HepG2 (cell line): Measurements from ENCODE around the gene NAPG. TPM values are rescaled to one million over a fixed set of nuclear protein-coding genes. Genes with fewer than 3 reads are reported as not detected.
A peak's percentile ranks its signal among the peaks of the same experiment; 100 is the strongest.

ENCODE experiments used
- AKAP8 ChIP-seq: sonication (generic); formaldehyde crosslinking; IDR thresholded peaks from 2 replicates; pipeline ENCODE4 v1.5.1; 2020; ENCODE audit warnings: mild to moderate bottlenecking, missing genetic modification reagents
- BORCS8-MEF2B ChIP-seq: sonication (generic); formaldehyde crosslinking; IDR thresholded peaks from 2 replicates; pipeline ENCODE4 v1.8.0; 2022; ENCODE audit warnings: mild to moderate bottlenecking, missing genetic modification reagents
- ETV6 ChIP-seq: sonication (generic); formaldehyde crosslinking; conservative IDR thresholded peaks from 2 replicates; pipeline ENCODE4 v1.4.0; 2020; ENCODE audit warnings: missing genetic modification reagents
- FOSL2 ChIP-seq: sonication (generic); formaldehyde crosslinking; IDR thresholded peaks from 2 replicates; pipeline ENCODE4 v1.4.0; 2020; ENCODE audit warnings: missing genetic modification reagents
- GABPB1 ChIP-seq: IDR thresholded peaks from 2 replicates; pipeline ENCODE4 v1.6.1; 2016; ENCODE audit warnings: mild to moderate bottlenecking, missing genetic modification reagents, moderate library complexity, missing compliant biosample characterization
- HDAC2 ChIP-seq: sonication (generic); formaldehyde crosslinking; IDR thresholded peaks from 2 replicates; pipeline ENCODE4 v1.4.0; 2020; ENCODE audit warnings: missing genetic modification reagents
- HNF4G ChIP-seq, 2 experiments: sonication (generic) in 1 of 2; formaldehyde crosslinking in 1 of 2; IDR thresholded peaks; 2 replicates each; pipeline versions ENCODE4 v1.4.0 to v1.6.1; 2011 to 2020; ENCODE audit warnings: borderline replicate concordance in 2 of 2, low read depth in 2 of 2, mild to moderate bottlenecking in 2 of 2, low read length in 1 of 2, missing genetic modification reagents in 1 of 2, moderate library complexity in 1 of 2
- KDM2A ChIP-seq: sonication (generic); formaldehyde crosslinking; IDR thresholded peaks from 2 replicates; pipeline ENCODE4 v1.4.0; 2020; ENCODE audit warnings: low read depth, missing genetic modification reagents, borderline replicate concordance
- KLF13 ChIP-seq: sonication (generic); formaldehyde crosslinking; IDR thresholded peaks from 2 replicates; pipeline ENCODE4 v1.4.0; 2020; ENCODE audit warnings: mild to moderate bottlenecking, missing genetic modification reagents
- MED1 ChIP-seq: sonication (generic); formaldehyde crosslinking; IDR thresholded peaks from 2 replicates; pipeline ENCODE4 v1.4.0; 2020; ENCODE audit warnings: missing genetic modification reagents
- MIER2 ChIP-seq: IDR thresholded peaks from 2 replicates; pipeline ENCODE4 v1.6.1; 2016; ENCODE audit warnings: missing biosample characterization, missing genetic modification reagents
- NONO ChIP-seq, 2 experiments: fragments of 450-650 bp in 1 of 2; sonication (generic) in 1 of 2; formaldehyde crosslinking in 1 of 2; IDR thresholded peaks in 1 of 2; conservative IDR thresholded peaks in 1 of 2; 2 replicates each; pipeline versions ENCODE4 v1.6.1 to v1.8.0; 2017 to 2022; ENCODE audit warnings: mild to moderate bottlenecking in 1 of 2, missing genetic modification reagents in 1 of 2, moderate library complexity in 1 of 2
- PATZ1 ChIP-seq: sonication (generic); formaldehyde crosslinking; IDR thresholded peaks from 2 replicates; pipeline ENCODE4 v1.4.0; 2020; ENCODE audit warnings: missing genetic modification reagents
- SMAD1 ChIP-seq: sonication (generic); formaldehyde crosslinking; IDR thresholded peaks from 2 replicates; pipeline ENCODE4 v1.4.0; 2020; ENCODE audit warnings: missing genetic modification reagents, low read depth, mild to moderate bottlenecking, borderline replicate concordance
- SOX13 ChIP-seq, 3 experiments: fragments of 450-650 bp in 1 of 3; sonication (generic) in 1 of 3; formaldehyde crosslinking in 1 of 3; IDR thresholded peaks in 2 of 3; conservative IDR thresholded peaks in 1 of 3; 2 replicates each; pipeline versions ENCODE4 v1.5.0 to v1.6.1; 2016 to 2020; ENCODE audit warnings: antibody characterized with exemption in 1 of 3, mild to moderate bottlenecking in 1 of 3, missing compliant biosample characterization in 1 of 3, missing genetic modification reagents in 1 of 3, moderate library complexity in 1 of 3
- STAG1 ChIP-seq: sonication (generic); formaldehyde crosslinking; IDR thresholded peaks from 2 replicates; pipeline ENCODE4 v1.4.0; 2020; ENCODE audit warnings: missing genetic modification reagents
- ZNF235 ChIP-seq: sonication (generic); formaldehyde crosslinking; IDR thresholded peaks from 2 replicates; pipeline ENCODE4 v1.8.1; 2023; ENCODE audit warnings: mild to moderate bottlenecking, missing genetic modification reagents, borderline replicate concordance
- ZNF382 ChIP-seq: sonication (generic); formaldehyde crosslinking; IDR thresholded peaks from 2 replicates; pipeline ENCODE4 v1.5.0; 2020; ENCODE audit warnings: missing genetic modification reagents, mild to moderate bottlenecking, borderline replicate concordance
- ZNF512 ChIP-seq: sonication (generic); formaldehyde crosslinking; IDR thresholded peaks from 2 replicates; pipeline ENCODE4 v1.4.0; 2020; ENCODE audit warnings: mild to moderate bottlenecking, missing genetic modification reagents
- ZNF549 ChIP-seq: sonication (generic); formaldehyde crosslinking; IDR thresholded peaks from 2 replicates; pipeline ENCODE4 v1.5.0; 2020; ENCODE audit warnings: missing genetic modification reagents
- ZNF652 ChIP-seq: IDR thresholded peaks from 2 replicates; pipeline ENCODE4 v1.6.1; 2016; ENCODE audit warnings: low read depth, borderline replicate concordance
- ZNF768 ChIP-seq: sonication (generic); formaldehyde crosslinking; IDR thresholded peaks from 2 replicates; pipeline ENCODE4 v1.4.0; 2020; ENCODE audit warnings: missing genetic modification reagents
- polyA plus RNA-seq, 8 experiments: library from polyadenylated mRNA; depleted of rRNA in 3 of 8; stranded (reverse) in 7 of 8; unstranded in 1 of 8; fragments of >200 nt; fragmentation: Illumina TruSeq in 4 of 8; extraction: Trizol in 4 of 8; gene quantifications; 2 replicates each; pipeline versions ENCODE4 v1.2.1 to v1.2.3, GENCODE V29; 2011 to 2016; ENCODE audit warnings: low read depth in 4 of 8, missing spikeins in 1 of 8, mixed read lengths in 1 of 8; ENCODE audit not compliant: insufficient read depth in 1 of 8
- total RNA-seq, 5 experiments: library from RNA; depleted of rRNA; stranded (reverse); fragments of >200 nt; fragmentation: Illumina TruSeq; extraction: Trizol; gene quantifications; 2 replicates each; pipeline ENCODE4 v1.2.3, GENCODE V29; 2016; ENCODE audit warnings: low read depth in 1 of 5
- TF ChIP-seq, protein P1 (sequence below): sonication (generic); formaldehyde crosslinking; IDR thresholded peaks from 2 replicates; pipeline ENCODE4 v1.5.0; 2020; ENCODE audit warnings: mild to moderate bottlenecking, missing genetic modification reagents, moderate library complexity

Gene NAPG
- total and polyA plus RNA-seq, 2 of the 13 experiments (the other 11 are each of a cell fraction or from before 2014, with no cell fraction given) = 19.8 to 34.4 TPM

- TF ChIP-seq KLF13 (CRISPR knock-in tag) (no peak), AKAP8 (CRISPR knock-in tag) (no peak), MED1 (CRISPR knock-in tag) (no peak), ZNF549 (CRISPR knock-in tag) (no peak), GABPB1 (CRISPR knock-in tag) (peak; percentile 47; the same call in 1 of the 2 replicates), ZNF235 (CRISPR knock-in tag) (no peak), FOSL2 (CRISPR knock-in tag) (peak; percentile 45; the same call in 1 of the 2 replicates), STAG1 (CRISPR knock-in tag) (peak; percentile 86), PATZ1 (CRISPR knock-in tag) (0 out of 2 replicates have a peak, but pooled peaks have one; percentile 17), ZNF652 (peak; percentile 23; the same call in 1 of the 2 replicates), ZNF512 (no peak), ZNF768 (CRISPR knock-in tag) (peak; percentile 22; the same call in 1 of the 2 replicates), HDAC2 (peak; percentile 20; the same call in 1 of the 2 replicates), ZNF382 (CRISPR knock-in tag) (no peak), KDM2A (peak; percentile 51; the same call in 1 of the 2 replicates), NONO (IDR thresholded peaks at IDR 0.05) (no peak), NONO (CRISPR knock-in tag; conservative IDR thresholded peaks at IDR 0.05) (no peak), HNF4G (IDR thresholded peaks at IDR 0.05; ENCODE audit: borderline replicate concordance, low read depth, low read length) (no peak), HNF4G (CRISPR knock-in tag; IDR thresholded peaks at IDR 0.05; ENCODE audit: borderline replicate concordance, low read depth) (no peak), SOX13 (IDR thresholded peaks at IDR 0.05) (no peak), SOX13 (CRISPR knock-in tag; conservative IDR thresholded peaks at IDR 0.05 in 1 of 2, IDR thresholded peaks at IDR 0.05 in 1 of 2) (peak in 1 of 2 experiments; percentile 30; a peak in 1 of 4 replicates), SMAD1 (CRISPR knock-in tag) (no peak), BORCS8-MEF2B (CRISPR knock-in tag) (no peak), MIER2 (CRISPR knock-in tag) (0 out of 2 replicates have a peak, but pooled peaks have one; percentile 28), ETV6 (CRISPR knock-in tag) (no peak)
- TF ChIP-seq, protein P1, sequence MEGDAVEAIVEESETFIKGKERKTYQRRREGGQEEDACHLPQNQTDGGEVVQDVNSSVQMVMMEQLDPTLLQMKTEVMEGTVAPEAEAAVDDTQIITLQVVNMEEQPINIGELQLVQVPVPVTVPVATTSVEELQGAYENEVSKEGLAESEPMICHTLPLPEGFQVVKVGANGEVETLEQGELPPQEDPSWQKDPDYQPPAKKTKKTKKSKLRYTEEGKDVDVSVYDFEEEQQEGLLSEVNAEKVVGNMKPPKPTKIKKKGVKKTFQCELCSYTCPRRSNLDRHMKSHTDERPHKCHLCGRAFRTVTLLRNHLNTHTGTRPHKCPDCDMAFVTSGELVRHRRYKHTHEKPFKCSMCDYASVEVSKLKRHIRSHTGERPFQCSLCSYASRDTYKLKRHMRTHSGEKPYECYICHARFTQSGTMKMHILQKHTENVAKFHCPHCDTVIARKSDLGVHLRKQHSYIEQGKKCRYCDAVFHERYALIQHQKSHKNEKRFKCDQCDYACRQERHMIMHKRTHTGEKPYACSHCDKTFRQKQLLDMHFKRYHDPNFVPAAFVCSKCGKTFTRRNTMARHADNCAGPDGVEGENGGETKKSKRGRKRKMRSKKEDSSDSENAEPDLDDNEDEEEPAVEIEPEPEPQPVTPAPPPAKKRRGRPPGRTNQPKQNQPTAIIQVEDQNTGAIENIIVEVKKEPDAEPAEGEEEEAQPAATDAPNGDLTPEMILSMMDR = peak; percentile 78
Measured at GRCh38 chr18:10490401-10491165, 35.2 kb upstream of the NAPG start (continued).
